ENCODE measurements around the gene PPP1R7. TPM values are rescaled to one million over a fixed set of nuclear protein-coding genes. Genes with fewer than 3 reads are reported as not detected.

PPP1R7 gene
- total and polyA plus RNA-seq, 8 donors, result 22.8 to 126 (median 54.6) TPM

- peak overlapping the region; percentile 81 to 89 (median 87) for H3K27ac ChIP-seq
- 4 to 6% (median 6%) methylated on average over 28 to 37 of the region's 37 CpGs for WGBS, 5 donors
- intact Hi-C loops (cut with DNase I; ENCODE audit: low total_unique reads), result no loop called here
- H3K4me1 ChIP-seq, result peaks cover 14 to 30% (median 27%) of the 10 kb centered on the region in 4 donors
- H3K9me3 ChIP-seq, result no peaks in the 10 kb centered on the region
- DNase-seq, result peak; percentile 37 to 40
- H3K36me3 ChIP-seq, result peaks cover 0 to 31% (median 26%) of the 10 kb centered on the region in 4 donors
- H3K27me3 ChIP-seq, result no peaks in the 10 kb centered on the region
- TF ChIP-seq CTCF (IDR thresholded peaks at IDR 0.05) (no peak), POLR2A (IDR thresholded peaks at IDR 0.05) (no peak), EP300 (IDR thresholded peaks at IDR 0.05) (no peak), POLR2AphosphoS5 (IDR thresholded peaks at IDR 0.05) (no peak)
- peak overlapping the region; percentile 72 to 95 (median 90) for H3K4me3 ChIP-seq
Observed at GRCh38 chr2:241150660-241151530, 628 bp downstream of the PPP1R7 start.

- peaks cover 0 to 39% (median 35%) of the 10 kb centered on the region in 4 donors for H3K36me3 ChIP-seq
- no peaks in the 10 kb centered on the region for H3K27me3 ChIP-seq
- no peaks in the 10 kb centered on the region for H3K9me3 ChIP-seq
- 69 to 75% (median 74%) methylated on average over 8 of the region's 8 CpGs for WGBS, 5 donors
- intact Hi-C loops (cut with DNase I; ENCODE audit: low total_unique reads), result no loop called here
- H3K4me1 ChIP-seq, result peaks cover 14 to 30% (median 27%) of the 10 kb centered on the region in 4 donors
- H3K4me3 ChIP-seq, result no peak overlapping the region
- DNase-seq, result no peak
- TF ChIP-seq POLR2AphosphoS5 (IDR thresholded peaks at IDR 0.05), result no peak
- no peak for TF ChIP-seq EP300 (IDR thresholded peaks at IDR 0.05)
- no peak for TF ChIP-seq POLR2A (IDR thresholded peaks at IDR 0.05)
- TF ChIP-seq CTCF (IDR thresholded peaks at IDR 0.05), result no peak
- no peak overlapping the region for H3K27ac ChIP-seq
Observed at GRCh38 chr2:241151934-241152660, 1.8 kb downstream of the PPP1R7 start.

- intact Hi-C loops (cut with DNase I; ENCODE audit: low total_unique reads), result no loop called here
- Histone ChIP-seq H3K4me1 (peaks cover 9 to 25% (median 21%) of the 10 kb centered on the region in 4 donors), H3K9me3 (no peaks in the 10 kb centered on the region), H3K27ac (no peak overlapping the region), H3K4me3 (no peak overlapping the region), H3K36me3 (peaks cover 11 to 54% (median 51%) of the 10 kb centered on the region in 4 donors), H3K27me3 (no peaks in the 10 kb centered on the region)
- no peak for TF ChIP-seq POLR2AphosphoS5 (IDR thresholded peaks at IDR 0.05)
- no peak for DNase-seq
- WGBS, 5 donors, result 87 to 92% (median 89%) methylated on average over 7 of the region's 7 CpGs
Observed at GRCh38 chr2:241153616-241154015, 3.3 kb downstream of the PPP1R7 start.

GRCh38 chr2:241154915-241155314 is 4.6 kb downstream of the PPP1R7 start:
- Histone ChIP-seq H3K4me1 (peaks cover 6 to 18% (median 16%) of the 10 kb centered on the region in 4 donors), H3K9me3 (no peaks in the 10 kb centered on the region), H3K27me3 (no peaks in the 10 kb centered on the region), H3K27ac (no peak overlapping the region), H3K4me3 (no peak overlapping the region), H3K36me3 (peaks cover 24 to 67% (median 64%) of the 10 kb centered on the region in 4 donors)
- DNase-seq, result no peak
- WGBS, 5 donors, result 93 to 98% (median 95%) methylated on average over 4 of the region's 4 CpGs
- intact Hi-C loops (cut with DNase I; ENCODE audit: low total_unique reads), result no loop called here
- TF ChIP-seq CTCF (IDR thresholded peaks at IDR 0.05) (no peak), POLR2AphosphoS5 (IDR thresholded peaks at IDR 0.05) (no peak), POLR2A (IDR thresholded peaks at IDR 0.05) (no peak)
